T-helper 22 cell (primary cell): ENCODE measurements around the gene MS4A8.
"Not testable (repeated sequence)": the region's sequence is repeated elsewhere in the genome, so short reads cannot be mapped to it uniquely, and the experiment has no call there.

Experiments
- DNase-seq: peaks from one replicate; pipeline ENCODE4 v3.0.0-alpha.2; 2020; ENCODE audit warnings: low read depth

Gene MS4A8

GRCh38 chr11:60725592-60725991 lies 26.2 kb downstream of the MS4A8 start:
- no peak for DNase-seq

DNA sequence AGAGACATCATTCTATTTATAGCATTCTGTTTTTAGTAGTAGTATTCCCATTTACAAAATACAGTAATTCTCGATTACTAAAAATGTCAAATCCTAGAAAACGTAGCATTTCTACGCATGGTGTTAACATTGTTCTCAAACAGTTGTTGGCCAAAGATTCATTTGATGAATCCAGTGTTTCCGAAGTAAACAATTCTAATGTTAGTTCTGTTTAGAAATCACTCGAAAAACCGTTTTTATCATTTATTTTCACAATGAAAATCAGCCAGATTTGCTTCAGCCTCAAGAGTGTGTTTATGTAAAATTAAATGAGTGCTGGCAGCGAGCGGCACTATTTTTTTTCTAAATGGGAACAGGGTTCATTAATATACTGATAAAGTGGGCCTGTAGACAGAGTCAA lies 32.2 kb downstream of the MS4A8 start:
- DNase-seq: no peak

DNA sequence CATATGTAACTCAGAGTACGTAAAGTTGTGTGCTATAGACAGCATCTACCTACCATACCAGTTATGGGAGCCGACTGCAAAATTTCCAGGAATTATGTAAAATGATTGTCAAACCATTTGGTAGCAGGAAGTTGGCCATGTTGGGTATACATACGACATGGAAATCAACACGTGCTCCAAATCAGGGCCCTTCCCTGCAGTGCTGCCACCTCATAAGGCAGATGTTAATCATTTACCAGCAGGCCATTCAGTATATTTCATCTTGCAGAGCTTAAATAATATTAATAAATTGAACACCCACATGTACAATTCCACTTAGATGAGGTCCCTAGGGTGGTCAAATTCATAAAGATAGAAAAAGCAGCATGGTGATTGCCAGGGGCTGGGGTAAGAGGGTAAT lies 34.9 kb downstream of the MS4A8 start:
- no peak for DNase-seq

GRCh38 chr11:60739114-60739513 lies 39.7 kb downstream of the MS4A8 start:
- no peak for DNase-seq

GRCh38 chr11:60740573-60740972 lies 41.2 kb downstream of the MS4A8 start:
- no peak for DNase-seq

DNA sequence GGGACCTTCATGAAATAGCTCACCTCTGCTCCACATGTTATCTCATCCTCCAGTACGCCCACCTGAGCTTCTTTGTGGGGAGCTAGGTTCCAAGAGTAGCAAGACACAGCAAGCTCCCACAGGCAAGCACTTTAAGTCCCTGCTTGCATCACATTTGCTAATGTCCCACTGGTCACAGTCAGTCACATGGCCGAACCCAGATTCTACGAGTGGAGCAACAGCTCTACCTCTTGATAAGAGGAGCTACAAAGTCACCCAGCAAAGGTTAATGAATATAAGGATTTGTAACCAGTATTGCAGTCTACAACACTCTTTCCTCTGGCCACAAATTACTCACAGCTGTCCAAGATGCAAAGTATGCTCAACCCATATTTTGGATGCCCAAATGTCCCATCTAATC lies 42.0 kb downstream of the MS4A8 start:
- DNase-seq: no peak

DNA sequence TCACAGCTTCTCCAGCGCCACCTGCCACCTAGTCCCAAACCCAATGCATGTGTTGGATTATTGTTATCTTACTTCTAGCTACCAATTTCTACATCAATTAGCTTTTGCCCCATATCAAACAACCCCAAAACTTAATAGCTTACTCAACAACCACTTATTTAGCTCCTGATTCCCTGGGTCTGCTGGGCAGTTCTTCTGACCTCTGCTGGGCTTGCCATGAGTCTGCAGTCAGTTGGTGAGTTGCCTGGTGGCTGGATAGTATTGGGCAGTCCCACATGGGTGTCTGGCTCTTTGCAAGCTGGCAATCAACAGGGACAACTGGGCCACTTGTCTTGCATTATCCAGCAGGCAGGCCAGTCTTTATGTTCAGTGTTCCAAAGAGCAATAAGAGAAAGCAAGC lies 43.6 kb downstream of the MS4A8 start:
- DNase-seq: no peak

DNA sequence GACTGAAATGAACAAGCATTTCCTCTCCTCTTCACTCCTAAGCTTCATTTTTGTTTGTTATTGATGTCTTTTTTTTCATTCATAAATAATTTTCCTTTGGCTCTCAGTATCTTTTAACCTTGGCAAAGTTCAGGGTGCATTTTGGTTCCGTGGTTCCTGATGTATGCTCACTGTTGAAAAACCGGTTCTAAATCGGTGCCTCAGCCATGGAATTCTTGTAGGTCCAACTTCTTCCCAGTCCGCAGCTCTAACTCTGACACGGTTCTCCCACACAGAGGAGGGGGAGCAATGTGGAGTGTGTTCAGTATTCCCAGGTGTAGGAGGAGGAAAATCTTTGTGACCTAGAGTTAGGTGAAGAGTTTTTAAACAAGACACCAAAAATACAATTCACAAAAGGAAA lies 44.7 kb downstream of the MS4A8 start:
- no peak for DNase-seq

DNA sequence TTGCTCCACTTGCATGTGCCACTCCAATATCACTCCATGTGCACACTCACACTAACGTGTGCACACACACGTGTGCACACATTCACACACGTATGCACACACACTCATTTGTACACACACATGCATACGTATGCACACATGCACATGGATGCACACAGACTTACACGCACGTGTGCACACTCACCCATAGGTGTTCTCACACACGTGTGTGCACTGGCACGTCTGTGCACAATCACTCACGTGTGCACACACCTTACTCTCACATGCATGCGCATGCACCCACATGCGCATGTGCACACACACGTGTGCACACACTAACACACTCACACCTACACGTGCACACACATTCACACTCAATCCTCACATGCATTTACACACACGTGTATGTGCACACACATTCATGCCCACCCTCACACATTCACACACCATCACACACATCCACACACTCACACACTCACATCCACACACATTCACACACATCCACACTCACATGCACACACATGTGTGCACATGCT lies 48.0 kb downstream of the MS4A8 start:
- DNase-seq: no peak

GRCh38 chr11:60748225-60748624 lies 48.8 kb downstream of the MS4A8 start:
- DNase-seq: no peak

- DNase-seq: no peak
These were observed 49.4 kb downstream of the MS4A8 start for GRCh38 chr11:60748821-60749220.

DNA sequence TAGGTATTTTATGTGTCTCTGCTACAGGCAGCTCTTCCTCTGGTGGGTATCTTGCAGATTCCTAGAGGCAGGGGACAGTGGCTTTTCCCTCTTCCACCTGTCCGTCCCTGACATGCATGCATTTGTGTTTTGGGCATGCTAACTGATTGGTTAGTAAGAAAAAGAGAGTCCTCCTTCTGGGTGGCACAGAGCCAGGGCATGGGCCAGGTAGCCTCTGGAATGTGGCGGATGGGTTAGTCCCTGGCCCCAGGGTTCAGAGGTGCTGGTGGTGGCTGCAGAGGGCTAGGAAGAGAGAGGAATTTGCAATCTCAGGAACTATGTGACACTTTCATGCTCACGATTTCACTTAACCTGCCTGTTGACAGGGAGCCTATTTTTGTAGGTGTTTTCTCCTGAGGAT lies 51.5 kb downstream of the MS4A8 start:
- no peak for DNase-seq

GRCh38 chr11:60753309-60753708 lies 53.9 kb downstream of the MS4A8 start:
- no peak for DNase-seq

- DNase-seq: no peak
These were observed 55.5 kb downstream of the MS4A8 start for GRCh38 chr11:60754887-60755286.

DNA sequence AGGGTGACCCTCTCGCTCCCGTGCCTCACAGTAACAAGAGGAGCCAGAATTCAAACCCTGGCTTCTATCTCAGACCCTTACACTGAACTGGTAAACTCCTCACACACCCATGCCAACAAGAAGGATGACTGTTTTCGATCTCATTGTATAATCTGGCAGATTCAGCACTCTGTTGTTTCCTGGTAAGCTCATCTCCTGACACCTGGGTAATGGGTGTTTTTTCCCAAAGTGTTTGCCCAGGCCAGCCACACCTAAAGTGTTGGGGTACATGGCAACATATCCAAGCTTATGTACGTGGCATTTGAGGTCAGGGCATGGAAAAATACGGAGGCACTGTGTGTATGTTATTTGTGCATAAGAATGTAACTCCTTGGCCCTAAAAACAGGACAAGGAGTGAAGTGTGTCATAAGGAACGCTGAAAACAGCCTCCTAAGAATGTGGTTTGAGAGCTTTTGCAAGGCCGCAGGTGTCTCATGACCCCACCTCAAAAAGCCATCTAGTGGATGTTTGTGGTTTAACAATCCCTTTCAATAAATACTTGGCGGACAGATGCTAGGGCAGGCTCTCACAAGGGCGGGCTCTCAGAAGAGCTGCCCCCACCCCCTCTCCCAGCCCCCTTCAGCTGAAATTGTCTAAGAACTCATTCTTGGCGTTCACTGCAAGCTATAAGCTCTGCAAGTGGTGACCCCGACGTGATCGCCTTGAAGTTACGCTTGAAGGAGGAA lies 57.1 kb downstream of the MS4A8 start, which contains the start of gene MS4A15:
TSS of gene MS4A15 (plus strand) at position 561 of the 726 bp plus-strand sequence. CDS start 6,867 bp downstream, outside the sequence.
- no peak for DNase-seq

DNA sequence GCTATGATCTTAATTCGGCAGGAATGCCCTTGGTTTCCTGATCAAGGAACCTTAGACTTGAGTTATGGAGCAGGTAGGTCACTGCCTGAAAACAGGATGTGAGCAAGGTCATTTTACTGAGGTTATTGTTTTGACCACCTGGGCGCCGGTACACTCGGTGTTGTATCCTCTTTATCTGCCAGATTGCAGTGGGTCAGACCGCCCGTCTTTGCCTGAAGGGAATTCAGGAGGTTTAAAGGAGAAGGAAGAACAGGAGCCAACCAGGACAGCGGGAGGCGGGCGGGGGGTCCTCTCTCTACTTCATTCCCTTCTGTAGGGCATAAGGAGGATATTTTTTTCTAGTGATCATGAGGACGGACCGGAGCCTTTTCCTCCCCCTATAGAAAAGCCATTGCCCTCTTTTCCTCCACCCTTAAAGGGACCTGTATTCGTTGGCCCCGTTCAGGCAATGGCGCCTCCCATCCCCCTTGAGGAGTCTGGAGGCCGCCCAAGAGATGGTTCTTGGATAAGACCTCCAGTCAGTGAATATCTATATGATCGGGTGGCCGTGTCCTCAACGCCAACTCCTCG lies 57.9 kb downstream of the MS4A8 start:
- DNase-seq: no peak

- not testable (repeated sequence) for DNase-seq
These were observed 59.3 kb downstream of the MS4A8 start for GRCh38 chr11:60758671-60759070.

- not testable (repeated sequence) for DNase-seq
These were observed 60.2 kb downstream of the MS4A8 start for GRCh38 chr11:60759438-60760225.

DNA sequence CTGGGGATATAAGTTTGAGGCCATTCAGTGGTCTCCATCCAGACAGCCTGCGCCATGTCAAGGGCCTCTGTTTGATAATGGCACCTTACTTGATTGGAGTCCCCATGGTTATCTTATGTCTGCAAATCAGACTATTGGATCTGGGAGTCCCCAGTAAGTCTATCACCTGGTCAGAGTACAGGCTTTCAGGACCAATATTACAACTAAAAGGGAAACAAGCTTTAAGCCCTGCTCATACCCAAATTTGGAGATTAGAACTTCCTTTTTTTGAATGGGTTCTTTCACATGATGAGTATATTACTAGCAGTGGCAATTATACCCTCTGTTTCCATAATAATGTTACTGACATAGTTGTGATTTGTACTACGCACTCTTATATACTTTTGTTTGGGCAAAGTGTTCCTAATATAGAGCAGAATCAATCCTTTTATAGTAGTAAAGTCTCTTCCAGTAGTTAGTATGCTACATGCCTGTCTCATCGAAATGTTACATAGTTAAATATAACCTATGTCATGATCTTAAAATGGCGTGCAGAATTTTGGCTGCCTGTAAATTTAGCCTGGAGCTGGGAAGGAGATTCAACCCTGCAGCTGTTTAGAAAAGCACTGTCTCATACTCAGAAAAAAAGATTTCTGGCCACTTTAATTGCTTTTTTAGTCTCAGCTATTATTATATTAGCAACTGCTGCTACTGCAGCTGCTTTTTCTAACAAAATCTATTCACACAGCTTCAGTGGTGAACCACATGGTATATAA lies 62.2 kb downstream of the MS4A8 start:
- DNase-seq: no peak

DNA sequence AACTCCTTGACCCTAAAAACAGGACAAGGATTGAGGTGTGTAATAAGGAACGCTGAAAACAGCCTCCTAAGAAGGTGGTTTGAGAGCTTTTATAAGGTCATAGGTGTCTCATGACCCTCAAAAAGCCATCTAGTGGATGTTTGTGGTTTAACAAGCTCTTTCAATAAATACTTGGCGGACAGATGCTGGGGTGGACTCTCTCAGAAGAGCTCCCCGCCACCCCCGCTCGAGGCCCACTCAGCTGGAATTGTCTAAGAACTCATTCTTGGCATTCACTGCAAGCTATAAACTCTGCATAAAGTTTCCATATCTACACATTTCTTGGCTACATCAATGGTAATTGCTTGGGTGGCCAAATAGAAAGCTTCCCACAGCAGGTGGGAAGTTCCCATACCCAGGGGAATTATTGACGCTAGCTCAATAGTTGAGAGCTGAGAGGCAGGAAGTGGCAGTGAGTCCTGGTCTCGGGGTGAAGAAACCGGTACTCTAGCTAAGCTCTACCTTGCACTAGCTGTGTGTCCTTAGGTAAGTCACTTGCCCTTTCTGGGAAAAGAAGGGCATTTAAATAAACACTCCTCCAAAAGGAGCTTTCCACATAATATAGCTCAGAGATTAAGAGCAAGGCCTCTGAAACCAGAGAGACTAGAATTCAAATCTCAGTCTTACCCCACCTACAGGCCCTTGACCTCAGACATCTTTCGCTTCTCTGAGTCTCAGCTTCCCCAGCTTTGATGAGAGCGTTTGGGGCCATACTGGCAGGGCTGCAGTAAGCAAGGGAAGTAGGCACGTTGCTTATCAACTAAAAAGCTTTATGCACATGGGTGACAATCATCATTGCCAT lies 63.7 kb downstream of the MS4A8 start:
- DNase-seq: no peak

DNA sequence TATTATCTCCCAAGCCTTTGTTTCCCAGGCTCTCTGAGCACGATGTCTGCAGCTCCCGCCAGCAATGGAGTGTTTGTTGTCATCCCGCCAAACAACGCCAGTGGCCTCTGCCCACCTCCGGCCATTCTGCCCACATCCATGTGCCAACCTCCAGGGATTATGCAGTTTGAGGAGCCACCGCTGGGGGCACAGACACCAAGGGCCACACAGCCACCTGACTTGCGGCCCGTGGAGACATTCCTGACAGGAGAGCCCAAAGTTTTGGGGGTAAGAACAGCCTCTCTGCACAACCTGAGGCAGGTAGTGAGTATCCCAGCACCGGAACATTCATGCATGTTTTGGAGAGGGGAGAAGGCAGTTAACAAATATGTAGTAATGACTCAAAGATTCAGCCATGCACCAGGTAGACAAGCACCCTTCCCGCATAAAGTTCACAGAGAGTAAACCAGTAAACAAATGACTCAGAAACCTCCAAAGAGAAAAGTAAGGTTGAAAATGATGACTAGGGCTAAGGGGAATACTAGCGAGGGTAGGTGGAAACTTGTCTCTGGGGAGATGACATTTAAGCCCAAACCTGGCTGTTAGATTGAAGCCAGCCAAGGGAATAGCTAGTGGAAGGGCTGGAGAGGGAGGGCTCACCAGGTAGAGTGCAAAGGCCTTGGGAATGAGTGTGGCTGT lies 64.4 kb downstream of the MS4A8 start:
- DNase-seq: no peak
